Measurements from ENCODE around the gene ADPGK. TPM values are rescaled to one million over a fixed set of nuclear protein-coding genes. Genes with fewer than 3 reads are reported as not detected.
A peak's percentile ranks its signal among the peaks of the same experiment; 100 is the strongest.

ADPGK gene
- total RNA-seq, 4 donors from 2014 or later = 53.2 to 94.1 (median 69.7) TPM

- DNase-seq = no peak
- TF ChIP-seq CTCF (IDR thresholded peaks at IDR 0.05) (no peak), POLR2A (IDR thresholded peaks at IDR 0.05) (no peak)
- Histone ChIP-seq H3K4me3 (no peak overlapping the region), H3K27ac (peak overlapping the region in 1 of 4 donors; percentile 11), H3K36me3 (peaks cover 0 to 36% (median 0%) of the 10 kb centered on the region in 3 donors), H3K4me1 (peaks cover 0 to 3% (median 0%) of the 10 kb centered on the region in 4 donors), H3K27me3 (no peaks in the 10 kb centered on the region), H3K9me3 (no peaks in the 10 kb centered on the region)
Measured at GRCh38 chr15:72740219-72740618, 43.3 kb downstream of the ADPGK start.

GRCh38 chr15:72737723-72738122, 45.8 kb downstream of the ADPGK start:
- no peaks in the 10 kb centered on the region for H3K9me3 ChIP-seq
- no peak overlapping the region for H3K4me3 ChIP-seq
- peaks cover 0 to 3% (median 0%) of the 10 kb centered on the region in 4 donors for H3K4me1 ChIP-seq
- H3K27me3 ChIP-seq = no peaks in the 10 kb centered on the region
- no peak for TF ChIP-seq POLR2A (IDR thresholded peaks at IDR 0.05)
- TF ChIP-seq CTCF (IDR thresholded peaks at IDR 0.05) = no peak
- no peak for DNase-seq
- H3K27ac ChIP-seq = no peak overlapping the region
- H3K36me3 ChIP-seq = peaks cover 0 to 40% (median 0%) of the 10 kb centered on the region in 3 donors

GRCh38 chr15:72737061-72737460, 46.5 kb downstream of the ADPGK start:
- no peak for DNase-seq
- TF ChIP-seq CTCF (IDR thresholded peaks at IDR 0.05) = no peak
- no peak for TF ChIP-seq POLR2A (IDR thresholded peaks at IDR 0.05)
- Histone ChIP-seq H3K4me1 (peaks cover 0 to 3% (median 0%) of the 10 kb centered on the region in 4 donors), H3K4me3 (no peak overlapping the region), H3K9me3 (no peaks in the 10 kb centered on the region), H3K36me3 (peaks cover 0 to 44% (median 0%) of the 10 kb centered on the region in 3 donors), H3K27me3 (no peaks in the 10 kb centered on the region), H3K27ac (no peak overlapping the region)

GRCh38 chr15:72735111-72735510, 48.4 kb downstream of the ADPGK start:
- Histone ChIP-seq H3K4me3 (no peak overlapping the region), H3K27ac (no peak overlapping the region), H3K27me3 (no peaks in the 10 kb centered on the region), H3K9me3 (no peaks in the 10 kb centered on the region), H3K36me3 (peaks cover 0 to 53% (median 0%) of the 10 kb centered on the region in 3 donors), H3K4me1 (peaks cover 0 to 3% (median 0%) of the 10 kb centered on the region in 4 donors)
- DNase-seq = no peak
- TF ChIP-seq CTCF (IDR thresholded peaks at IDR 0.05) = no peak
- TF ChIP-seq POLR2A (IDR thresholded peaks at IDR 0.05) = no peak

- H3K27ac ChIP-seq = no peak overlapping the region
- no peaks in the 10 kb centered on the region for H3K4me1 ChIP-seq
- no peaks in the 10 kb centered on the region for H3K27me3 ChIP-seq
- peaks cover 0 to 58% (median 0%) of the 10 kb centered on the region in 3 donors for H3K36me3 ChIP-seq
- no peaks in the 10 kb centered on the region for H3K9me3 ChIP-seq
- H3K4me3 ChIP-seq = no peak overlapping the region
- DNase-seq = no peak
- no peak for TF ChIP-seq CTCF (IDR thresholded peaks at IDR 0.05)
- TF ChIP-seq POLR2A (IDR thresholded peaks at IDR 0.05) = no peak
Measured at GRCh38 chr15:72733941-72734738, 49.4 kb downstream of the ADPGK start.
